SK-N-MC (cell line): ENCODE data around the gene GH2.
"Not testable (repeated sequence)": the region's sequence is repeated elsewhere in the genome, so short reads cannot be mapped to it uniquely, and the experiment has no call there.

Experiments used
- EZH2 ChIP-seq: fragments of 200-600 bp; sonication (generic); IDR thresholded peaks from one replicate; pipeline ENCODE4 v1.6.1; 2017; ENCODE audit warnings: antibody characterized with exemption
- FOXP2 ChIP-seq: optimal IDR thresholded peaks from 2 replicates; pipeline ENCODE3; 2011; ENCODE audit warnings: mild to moderate bottlenecking, moderate library complexity; ENCODE audit not compliant: insufficient read depth; ENCODE audit errors: extremely low read length, control extremely low read depth
- POLR2AphosphoS5 ChIP-seq: IDR thresholded peaks from 2 replicates; pipeline ENCODE4 v1.6.1; 2012; ENCODE audit warnings: mild to moderate bottlenecking, low read depth, low read length, borderline replicate concordance

DNA sequence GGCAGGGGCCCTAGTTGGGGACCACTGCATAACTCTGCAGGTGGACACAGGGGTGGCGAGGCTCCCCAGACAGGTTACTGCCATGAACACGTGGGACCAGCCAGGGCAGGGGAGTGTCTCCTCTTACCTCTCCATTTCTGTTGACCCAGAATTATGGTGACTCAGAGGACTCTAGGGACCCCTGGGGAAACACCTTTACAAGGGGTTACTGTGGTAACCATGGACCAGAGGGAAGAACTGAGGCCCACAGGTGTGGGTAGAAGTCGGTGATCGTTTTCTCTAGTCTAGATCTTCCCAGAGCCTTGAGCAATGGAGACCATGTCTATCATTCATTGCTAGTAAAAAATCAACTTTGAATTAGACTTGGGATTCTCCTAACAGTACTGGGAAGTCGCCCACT lies 39.0 kb upstream of the GH2 start:
- TF ChIP-seq POLR2AphosphoS5, EZH2, FOXP2: not testable (repeated sequence)
